HG02852 (cell line): ENCODE data around the gene MMP24OS.

Experiments used
- ATAC-seq: cut with Tn5 transposase; IDR thresholded peaks from one replicate; pipeline ENCODE4 v1.9.1; 2021; ENCODE audit warnings: mild to moderate bottlenecking, moderate library complexity; ENCODE audit not compliant: unreplicated experiment

The MMP24OS gene

DNA sequence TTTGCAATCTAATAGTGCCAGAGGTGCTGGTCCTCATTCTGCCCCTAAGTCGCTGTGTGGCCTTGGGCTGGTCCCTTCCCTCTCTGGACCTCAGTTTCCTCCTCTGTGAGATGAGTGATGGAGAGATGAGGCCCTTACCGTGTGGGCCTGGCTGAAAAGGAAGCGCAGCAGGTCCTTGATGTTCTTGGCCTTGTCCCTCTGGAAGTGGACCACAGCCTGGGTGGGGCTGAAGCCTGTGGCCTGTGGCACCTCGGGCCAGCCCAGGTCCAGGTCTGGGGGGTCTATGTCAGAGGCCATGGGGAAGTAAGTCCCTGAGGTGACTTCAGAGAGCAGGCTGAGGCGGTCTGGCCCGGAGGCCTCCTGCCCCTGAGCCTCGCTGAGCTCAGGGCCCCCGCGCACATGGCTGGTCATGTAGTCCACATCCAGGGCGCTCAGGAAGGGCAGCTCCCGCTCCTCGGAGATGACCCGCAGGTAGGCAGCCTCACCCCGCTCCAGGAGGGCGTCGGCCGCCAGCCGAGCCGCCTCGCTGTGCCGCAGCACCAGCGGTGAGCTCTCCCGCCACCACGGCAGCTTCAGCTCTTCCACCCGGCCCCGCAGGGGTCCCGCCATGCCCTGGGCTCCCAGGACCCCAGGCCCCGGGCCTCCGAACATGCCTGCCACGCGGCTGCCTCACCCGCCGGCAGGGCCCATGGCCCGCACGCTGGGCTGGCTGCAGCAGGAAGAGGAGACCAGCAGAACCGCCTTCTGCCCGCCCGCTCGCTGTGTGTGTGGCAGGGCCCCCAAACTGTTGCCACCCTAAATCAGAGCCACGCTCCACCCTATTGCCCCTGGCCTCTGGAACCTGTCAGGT is 14.0 kb upstream of the MMP24OS start, which contains the start of gene FAM83C:
FAM83C (minus strand) TSS at position 772 of the 850 bp plus-strand sequence; CDS start at position 651, 121 bp downstream.
- no peak for ATAC-seq

- ATAC-seq, result no peak
Observed at GRCh38 chr20:35290887-35291417, 13.0 kb upstream of the MMP24OS start.

- no peak for ATAC-seq
Observed at GRCh38 chr20:35290186-35290886, 12.4 kb upstream of the MMP24OS start.

DNA sequence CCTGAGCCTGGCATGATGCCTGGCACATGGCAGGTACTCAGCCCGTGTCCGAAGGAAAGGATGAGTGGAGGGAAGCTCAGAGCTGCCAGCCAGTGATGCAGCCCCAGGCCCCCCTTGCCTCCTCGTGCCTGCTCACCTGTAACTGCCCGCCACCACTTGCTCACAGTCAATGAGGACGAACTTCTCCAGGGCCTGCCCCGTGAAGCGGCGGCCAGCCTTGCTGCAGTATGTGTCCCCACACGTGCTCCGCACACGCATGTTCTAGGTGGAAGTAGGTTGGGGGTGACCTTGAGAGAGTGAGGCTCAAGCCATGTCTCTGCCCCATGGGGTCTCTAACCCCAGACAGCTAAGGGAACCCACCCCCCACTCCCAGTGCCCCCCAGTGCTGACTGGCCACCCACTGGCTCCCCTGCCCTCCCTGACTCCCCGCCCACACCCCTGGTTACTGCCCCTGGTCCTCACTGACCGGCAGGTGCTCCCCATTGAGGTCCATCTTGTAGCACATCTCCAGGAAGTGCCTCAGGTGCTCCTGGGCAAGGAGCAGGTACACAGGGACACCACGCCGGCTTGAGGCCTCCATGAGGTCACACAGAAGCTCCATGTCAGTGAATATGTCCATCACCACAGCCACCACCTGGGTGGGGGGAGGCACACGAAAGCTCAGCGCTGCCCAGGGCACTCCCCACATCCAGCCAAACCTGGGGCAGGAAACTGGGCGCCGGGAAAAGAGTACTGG is 10.6 kb upstream of the MMP24OS start:
- ATAC-seq, result no peak

- ATAC-seq, result no peak
Observed at GRCh38 chr20:35287509-35288324, 9.8 kb upstream of the MMP24OS start.

- no peak for ATAC-seq
Observed at GRCh38 chr20:35286899-35287508, 9.1 kb upstream of the MMP24OS start.

DNA sequence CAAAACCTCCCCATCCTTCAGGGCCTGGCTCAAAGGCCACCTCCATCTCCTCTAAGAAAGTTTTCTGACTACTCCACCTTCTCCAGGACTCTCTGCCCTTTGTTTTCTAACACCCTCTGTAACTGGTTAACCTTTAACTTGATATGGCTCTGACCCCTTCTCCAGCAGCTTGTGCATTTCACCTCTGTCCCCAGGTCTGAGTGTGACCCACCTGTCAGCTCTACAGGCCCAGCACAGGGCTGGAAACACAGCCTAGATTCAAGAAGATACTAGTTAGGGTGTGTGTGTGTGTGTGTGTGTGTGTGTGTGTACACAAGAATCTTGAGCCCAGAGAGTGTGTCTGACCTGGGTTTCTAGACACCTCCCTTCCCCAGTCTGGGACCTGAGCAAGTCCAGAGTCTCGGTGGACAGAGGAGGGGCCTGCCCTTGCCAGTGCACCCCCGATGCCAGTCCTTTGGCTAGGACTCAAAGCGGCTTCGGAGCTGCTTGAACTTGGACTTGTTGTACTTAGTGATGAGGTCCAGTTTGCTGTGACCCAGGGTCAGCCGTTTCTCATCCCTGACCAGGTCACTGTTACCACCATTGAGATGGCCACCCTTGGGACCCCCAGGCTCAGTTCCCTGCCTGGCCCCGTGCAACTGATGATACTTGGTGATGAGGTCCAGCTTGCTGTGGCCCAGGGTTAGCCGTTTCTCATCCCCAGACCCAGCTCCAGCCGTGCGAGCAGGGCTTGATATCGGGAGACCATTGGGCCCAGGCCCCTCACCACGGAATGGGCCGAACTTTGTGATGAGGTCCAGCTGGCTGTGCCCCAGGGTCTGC is 8.4 kb upstream of the MMP24OS start:
- no peak for ATAC-seq

DNA sequence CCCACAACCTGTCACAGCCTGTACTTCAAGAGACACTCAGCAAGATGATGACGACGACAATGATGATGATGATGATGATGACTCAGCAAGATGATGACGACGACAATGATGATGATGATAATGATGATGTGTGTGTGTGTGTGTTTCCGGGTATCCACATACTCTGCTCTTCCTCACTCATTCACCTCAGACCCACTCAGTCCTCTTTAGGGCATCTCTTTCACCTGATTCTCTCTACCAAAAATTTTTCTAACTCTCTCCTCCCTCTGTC is 7.8 kb upstream of the MMP24OS start:
- ATAC-seq, result no peak

DNA sequence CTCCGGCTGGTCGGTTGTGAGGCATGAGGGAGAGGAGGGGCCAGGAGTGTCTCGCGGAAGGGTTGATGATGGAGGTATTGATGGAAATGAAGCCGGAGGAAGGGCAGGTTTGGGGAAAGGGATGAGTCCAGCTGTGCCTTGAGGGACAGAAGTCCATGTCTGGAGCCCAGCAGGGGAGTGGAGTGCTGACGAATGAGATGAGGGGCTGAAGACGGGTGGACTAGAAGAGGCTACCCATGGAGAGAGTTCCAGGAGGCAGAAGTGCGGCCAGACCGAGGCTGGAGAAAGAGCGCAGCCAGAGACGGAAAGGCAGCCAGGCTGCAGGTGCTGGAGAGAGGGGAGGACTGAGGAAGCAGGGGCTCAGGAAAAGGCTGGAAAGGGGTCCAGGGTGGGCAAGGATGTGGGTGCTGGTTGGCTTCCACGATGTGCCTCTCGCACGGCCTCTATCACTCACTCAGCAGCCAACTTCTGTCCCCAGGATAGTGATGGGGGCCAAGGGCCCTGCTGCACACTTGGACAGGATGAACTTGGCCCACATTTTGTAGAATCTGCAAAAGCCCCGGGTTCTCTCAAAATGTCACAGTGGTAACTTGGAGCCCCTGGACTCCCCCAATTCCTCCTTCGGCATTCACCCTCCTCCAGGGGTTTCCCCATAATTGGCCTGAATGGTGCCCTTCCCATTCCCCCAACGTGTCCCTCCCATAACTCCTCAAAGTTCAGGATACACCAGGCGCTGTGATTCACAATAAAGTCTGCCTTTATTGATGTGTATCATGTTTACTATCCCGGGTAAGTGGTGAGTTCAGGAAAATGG is 7.3 kb upstream of the MMP24OS start:
- no peak for ATAC-seq

DNA sequence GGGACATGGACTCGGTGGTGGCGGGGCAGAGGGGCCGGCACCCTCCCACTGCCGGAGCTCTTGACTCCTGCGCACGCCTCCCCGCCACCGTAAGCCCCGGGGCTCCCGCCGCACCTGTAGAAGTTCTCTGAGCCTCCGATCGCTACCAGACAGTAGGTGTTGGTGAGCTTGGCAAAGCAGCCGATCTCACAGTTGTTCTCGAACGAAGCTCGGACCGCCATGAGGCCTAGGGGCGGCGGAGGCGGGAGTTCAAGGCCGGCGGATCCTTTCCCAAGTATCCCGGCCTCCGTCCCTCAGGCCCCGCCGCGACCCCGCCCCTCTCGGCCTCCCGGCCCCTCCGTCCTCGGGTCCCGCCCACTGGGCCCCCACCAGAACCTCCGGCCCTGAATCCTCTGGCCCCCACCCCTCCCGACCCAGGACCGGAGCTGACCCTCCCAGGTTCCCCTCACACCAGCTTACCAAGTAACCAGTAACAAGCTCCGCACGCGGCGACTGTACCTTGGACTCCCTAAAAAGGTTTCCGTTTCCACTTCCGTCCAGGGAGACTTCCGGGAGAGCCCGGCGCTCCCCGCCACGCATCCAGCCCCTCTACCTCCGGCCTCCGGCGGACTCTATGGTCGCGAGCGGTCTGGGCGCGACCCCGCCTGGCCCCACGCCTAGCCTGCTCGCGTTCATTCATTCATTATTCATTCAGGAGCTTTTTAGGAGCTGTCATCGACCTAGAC is 6.5 kb upstream of the MMP24OS start, which contains the start of gene EIF6:
EIF6 (minus strand) TSS at position 506 of the 725 bp plus-strand sequence; CDS start at position 221, 285 bp downstream.
- ATAC-seq, result peak; percentile 86

- ATAC-seq, result peak; percentile 20
Observed at GRCh38 chr20:35283441-35284266, 5.7 kb upstream of the MMP24OS start.

GRCh38 chr20:35281506-35282101 is 3.7 kb upstream of the MMP24OS start:
- no peak for ATAC-seq

- ATAC-seq, result no peak
Observed at GRCh38 chr20:35280523-35280922, 2.6 kb upstream of the MMP24OS start.

DNA sequence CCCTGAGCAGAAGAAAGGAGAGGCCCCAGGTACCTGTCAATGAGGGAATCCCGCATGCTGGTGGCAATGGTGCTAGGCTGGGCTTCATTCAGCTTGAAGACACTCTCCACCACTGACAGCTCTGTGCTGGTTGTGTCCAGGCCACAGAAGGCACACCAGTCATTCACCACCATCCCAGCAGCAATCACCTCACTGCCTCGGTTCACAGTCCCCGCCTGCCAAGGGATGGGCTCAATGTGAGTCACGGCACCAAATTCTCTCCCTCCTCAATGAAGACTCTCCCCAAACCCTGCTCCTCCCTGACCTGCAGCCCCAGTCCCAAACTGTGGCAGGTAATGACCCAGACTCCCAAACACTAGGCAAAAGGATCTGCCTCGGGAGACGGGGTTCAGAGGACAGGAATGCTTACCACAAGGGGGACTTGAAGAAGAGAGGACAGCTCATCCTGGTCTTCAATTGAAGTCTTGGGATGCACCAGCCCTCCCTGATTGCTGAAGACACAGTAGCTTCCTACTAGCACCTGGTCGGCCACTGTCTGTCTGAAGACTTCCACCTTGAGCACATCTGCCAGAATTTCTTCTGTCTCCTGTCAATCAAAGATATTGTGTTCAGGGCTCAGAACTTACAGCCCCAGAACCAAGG is 1.7 kb upstream of the MMP24OS start:
- ATAC-seq, result no peak

GRCh38 chr20:35279040-35279439 is 1.1 kb upstream of the MMP24OS start:
- no peak for ATAC-seq

GRCh38 chr20:35277127-35277526 is 795 bp downstream of the MMP24OS start:
- ATAC-seq, result no peak
